HG02970 (cell line): Measurements from ENCODE around the gene RALGDS.
"Not testable (repeated sequence)": the region's sequence is repeated elsewhere in the genome, so short reads cannot be mapped to it uniquely, and the experiment has no call there.

Source experiments
- ATAC-seq: cut with Tn5 transposase; IDR thresholded peaks from one replicate; pipeline ENCODE4 v1.9.1; 2021; ENCODE audit warnings: mild to moderate bottlenecking, moderate library complexity, moderate number of reproducible peaks; ENCODE audit not compliant: unreplicated experiment, low FRiP score

RALGDS gene

GRCh38 chr9:133094351-133094750 lies 26.7 kb downstream of the RALGDS start:
- ATAC-seq, result not testable (repeated sequence)

GRCh38 chr9:133090752-133091385 lies 30.2 kb downstream of the RALGDS start:
- ATAC-seq, result no peak

- no peak for ATAC-seq
These were observed 30.9 kb downstream of the RALGDS start for GRCh38 chr9:133090187-133090586.

GRCh38 chr9:133089271-133089671 lies 31.8 kb downstream of the RALGDS start:
- no peak for ATAC-seq

- no peak for ATAC-seq
These were observed 32.3 kb downstream of the RALGDS start for GRCh38 chr9:133088756-133089155.

GRCh38 chr9:133088146-133088750 lies 32.8 kb downstream of the RALGDS start:
- no peak for ATAC-seq

GRCh38 chr9:133087429-133088145 lies 33.5 kb downstream of the RALGDS start:
- no peak for ATAC-seq

- ATAC-seq, result no peak
These were observed 34.1 kb downstream of the RALGDS start for GRCh38 chr9:133086894-133087293.

- not testable (repeated sequence) for ATAC-seq
These were observed 34.7 kb downstream of the RALGDS start for GRCh38 chr9:133086212-133086860.

GRCh38 chr9:133083688-133084087 lies 37.4 kb downstream of the RALGDS start:
- not testable (repeated sequence) for ATAC-seq

- not testable (repeated sequence) for ATAC-seq
These were observed 38.9 kb downstream of the RALGDS start for GRCh38 chr9:133081957-133082644.

- ATAC-seq, result not testable (repeated sequence)
These were observed 40.0 kb downstream of the RALGDS start for GRCh38 chr9:133080786-133081779.

GRCh38 chr9:133080161-133080560 lies 40.9 kb downstream of the RALGDS start:
- ATAC-seq, result no peak

- ATAC-seq, result no peak
These were observed 42.6 kb downstream of the RALGDS start for GRCh38 chr9:133078486-133078885.

- no peak for ATAC-seq
These were observed 44.3 kb downstream of the RALGDS start for GRCh38 chr9:133076691-133077090.

- ATAC-seq, result no peak
These were observed 45.0 kb downstream of the RALGDS start for GRCh38 chr9:133075925-133076630.

- ATAC-seq, result no peak
These were observed 46.9 kb downstream of the RALGDS start for GRCh38 chr9:133074111-133074651.
